GM21576 (cell line): ENCODE data around the gene TRERF1.
A peak's percentile ranks its signal among the peaks of the same experiment; 100 is the strongest.

Source experiments
- ATAC-seq: cut with Tn5 transposase; IDR thresholded peaks from one replicate; pipeline ENCODE4 v1.9.1; 2021; ENCODE audit warnings: mild to moderate bottlenecking, moderate library complexity; ENCODE audit not compliant: unreplicated experiment

TRERF1 gene

DNA sequence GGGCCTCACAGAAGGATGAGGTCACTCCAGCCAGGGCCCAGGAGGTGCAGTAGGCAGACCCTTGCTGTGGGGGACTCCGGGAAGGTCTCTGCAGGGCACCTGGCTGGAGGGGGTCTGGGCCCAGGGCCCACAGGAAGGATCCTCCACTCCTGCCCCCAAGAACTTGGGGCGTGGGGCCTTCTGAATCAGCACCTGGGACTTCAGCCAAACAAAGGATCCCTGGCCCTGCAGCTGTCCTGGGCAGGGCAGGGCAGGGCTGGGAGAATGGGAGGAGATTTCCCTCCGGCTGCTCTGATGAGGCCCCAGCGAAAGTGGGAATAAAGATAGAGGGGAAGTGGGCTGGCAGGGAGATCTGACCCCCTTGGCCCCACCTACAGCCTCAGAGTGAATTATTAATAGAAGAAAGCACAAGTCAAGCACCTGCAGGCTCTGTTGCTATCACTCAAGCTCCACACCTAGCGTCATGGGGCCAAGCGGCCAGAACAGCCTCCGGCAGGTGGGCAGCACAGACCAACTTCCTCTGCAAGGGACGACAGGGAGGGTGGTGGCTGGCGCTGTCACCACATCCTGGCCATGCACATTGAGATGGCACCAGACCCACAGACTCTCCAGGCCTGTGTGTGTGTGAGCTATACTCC, 172.5 kb downstream of the TRERF1 start:
- ATAC-seq: no peak

GRCh38 chr6:42278131-42278853, 173.4 kb downstream of the TRERF1 start:
- no peak for ATAC-seq

GRCh38 chr6:42276034-42276890, 175.5 kb downstream of the TRERF1 start:
- ATAC-seq: no peak

GRCh38 chr6:42275376-42276033, 176.2 kb downstream of the TRERF1 start:
- ATAC-seq: no peak

DNA sequence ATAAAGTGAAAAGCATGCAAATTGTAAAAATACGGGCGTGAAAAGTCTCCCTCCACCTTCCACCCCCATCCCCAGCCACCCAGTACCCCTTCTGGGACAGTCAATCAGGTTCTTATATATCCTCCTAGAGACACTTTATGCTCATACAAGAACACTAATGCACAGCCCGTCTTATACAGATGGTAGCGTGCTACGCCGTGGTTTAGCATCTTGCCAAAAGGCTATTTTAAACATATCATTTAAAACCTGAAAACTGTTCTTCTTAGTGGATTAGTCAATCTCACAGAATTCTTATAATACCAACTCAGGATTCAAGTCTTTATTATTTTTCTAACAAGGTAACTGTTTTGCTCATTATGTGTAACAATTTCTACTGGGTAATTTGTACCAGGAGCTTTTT, 176.8 kb downstream of the TRERF1 start:
- no peak for ATAC-seq

DNA sequence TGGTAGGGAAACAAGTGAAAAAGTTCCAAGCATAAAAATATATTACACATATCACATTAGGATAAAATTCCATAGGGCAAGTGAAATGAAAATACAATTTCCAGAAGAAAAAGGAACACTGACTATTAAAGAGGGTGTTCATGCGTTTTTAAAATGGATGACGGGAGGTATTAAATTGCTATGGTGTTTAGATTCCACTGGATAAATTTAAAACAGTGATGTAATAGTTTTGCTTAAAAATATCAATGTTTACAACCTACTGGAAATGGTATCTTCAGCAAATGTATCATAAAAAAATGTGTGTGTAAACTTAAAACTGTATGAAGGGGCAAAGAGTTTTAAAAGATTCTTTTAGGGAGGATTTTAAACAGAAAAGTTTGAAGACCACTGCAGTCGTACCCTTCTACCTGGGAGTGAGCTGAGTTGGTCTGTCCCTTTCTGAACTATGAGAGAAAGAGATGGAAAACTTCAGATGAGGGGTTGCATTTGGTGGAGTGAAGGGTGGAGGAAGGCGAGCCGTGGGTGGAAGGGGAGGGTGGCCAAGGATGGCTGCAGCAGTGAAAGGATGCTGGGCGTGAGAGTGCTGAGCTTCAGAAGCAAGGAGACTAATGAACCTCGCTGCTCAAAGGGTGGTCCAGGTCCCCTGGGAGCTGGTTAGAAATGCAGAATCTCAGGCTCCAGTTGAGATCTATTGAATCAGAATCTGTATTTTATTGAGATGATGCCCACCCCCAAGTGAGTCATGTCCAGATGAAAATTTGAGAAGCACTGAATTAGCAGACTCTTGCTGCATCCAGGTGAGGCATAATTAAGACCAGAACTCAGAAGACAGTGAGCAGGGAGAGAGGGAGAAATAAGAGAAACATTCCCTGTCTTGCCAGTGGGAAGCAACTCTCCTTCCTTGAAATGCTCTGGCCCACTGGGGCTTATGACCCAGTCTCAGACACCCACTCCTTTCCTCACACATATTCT, 179.6 kb downstream of the TRERF1 start:
- ATAC-seq: no peak

DNA sequence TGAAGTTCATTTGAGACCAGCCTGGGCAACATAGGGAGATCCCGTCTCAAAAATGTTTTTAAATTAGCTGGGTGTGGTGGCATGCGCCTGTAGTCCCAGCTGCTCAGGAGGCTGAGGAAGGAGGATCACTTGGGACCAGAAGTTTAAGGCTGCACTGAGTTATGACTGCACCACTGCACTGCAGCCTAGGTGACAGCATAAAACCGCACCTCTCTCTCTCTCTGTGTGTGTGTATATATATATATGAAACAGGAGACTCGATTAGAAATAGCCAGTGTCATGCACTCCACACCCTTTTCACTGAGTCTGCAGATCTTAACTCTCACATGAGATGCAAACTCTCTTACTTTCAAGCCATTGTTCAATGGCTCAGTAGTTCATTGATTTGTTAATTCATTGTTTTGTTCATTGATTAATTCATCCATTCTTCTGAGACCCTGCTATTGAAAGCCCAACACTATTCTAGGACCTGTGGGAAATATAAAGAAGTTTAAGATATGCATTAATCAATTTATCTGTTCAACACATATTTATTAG, 181.7 kb downstream of the TRERF1 start:
- ATAC-seq: peak; percentile 41

DNA sequence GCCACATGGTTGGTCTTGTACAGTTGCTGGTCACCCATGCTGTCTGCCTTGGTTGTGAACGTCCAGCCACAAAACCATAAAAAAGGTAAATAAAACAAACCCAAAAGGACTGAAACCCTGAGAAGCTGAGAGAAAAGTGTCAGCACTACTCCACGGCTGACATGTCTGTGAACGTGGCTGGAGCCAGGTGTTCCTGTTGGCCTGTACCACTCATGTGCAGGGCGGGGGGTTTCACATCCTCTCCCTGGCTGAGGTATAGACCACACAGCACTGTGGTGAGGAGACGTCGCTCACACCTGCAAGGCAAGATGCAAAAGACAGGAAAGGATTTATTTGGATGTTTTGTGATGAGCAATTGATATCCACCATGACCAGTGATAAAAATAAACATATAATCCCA, 182.2 kb downstream of the TRERF1 start:
- peak; percentile 92 for ATAC-seq

- no peak for ATAC-seq
Measured at GRCh38 chr6:42268835-42269204, 182.9 kb downstream of the TRERF1 start.

- ATAC-seq: no peak
Measured at GRCh38 chr6:42268016-42268834, 183.5 kb downstream of the TRERF1 start.

- no peak for ATAC-seq
Measured at GRCh38 chr6:42266538-42266937, 185.2 kb downstream of the TRERF1 start.

DNA sequence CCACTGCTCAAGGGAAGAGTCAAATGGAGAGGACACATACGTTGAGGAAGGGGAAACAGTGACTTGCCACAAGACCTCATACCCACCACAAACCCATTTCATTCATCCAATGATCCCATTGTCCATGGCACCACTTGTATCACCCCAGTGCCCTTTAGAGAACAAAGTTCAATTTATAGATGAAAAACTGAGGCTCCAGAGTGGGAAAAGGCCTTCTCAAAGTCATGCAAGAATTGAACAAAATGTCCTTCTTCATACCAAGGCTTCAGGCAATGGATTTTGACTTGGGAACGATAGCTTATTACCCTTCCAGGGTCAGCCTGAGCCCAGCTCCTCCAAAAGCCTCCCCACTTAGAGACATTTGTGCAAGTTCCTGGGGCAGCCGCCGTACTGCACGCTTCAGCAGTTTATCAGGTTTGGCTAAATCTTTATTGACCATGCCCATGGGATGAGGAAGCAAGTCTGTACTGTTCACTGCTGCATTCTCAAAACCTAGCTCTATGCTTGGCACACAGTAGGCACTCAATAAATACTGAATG, 186.8 kb downstream of the TRERF1 start:
- no peak for ATAC-seq

DNA sequence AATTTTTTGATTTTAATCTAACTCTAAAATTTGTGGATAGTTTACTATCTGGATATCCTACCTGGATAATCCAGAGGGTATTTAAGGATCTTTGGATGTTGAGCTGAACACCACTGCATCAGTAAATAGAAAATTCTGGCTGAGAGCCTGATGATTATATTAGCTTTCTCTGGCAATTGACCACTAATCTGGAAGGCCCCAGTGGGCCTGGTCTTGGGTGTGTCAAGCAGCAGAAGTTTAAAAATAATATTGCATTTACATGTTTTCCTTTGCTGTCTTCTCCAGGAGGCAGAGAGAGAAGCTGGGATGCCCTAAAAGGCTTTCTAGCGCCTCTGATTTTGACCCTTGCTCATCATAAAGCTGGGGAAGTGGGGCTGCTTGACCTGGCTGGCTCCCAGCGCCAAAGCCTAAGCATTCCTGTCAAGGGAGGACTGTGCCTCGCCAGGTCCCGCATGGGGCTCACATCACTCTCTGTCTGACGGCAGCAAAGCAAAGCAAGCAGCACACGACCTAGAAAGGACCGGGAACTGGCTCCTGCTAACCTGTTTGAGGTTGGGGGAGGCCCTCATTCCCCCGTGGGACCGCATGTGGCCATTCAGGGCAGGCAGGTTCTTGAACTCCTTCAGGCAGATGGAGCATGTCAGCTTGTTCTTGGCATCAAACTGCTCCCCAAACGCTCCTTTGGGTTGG, 187.4 kb downstream of the TRERF1 start:
- no peak for ATAC-seq

GRCh38 chr6:42263165-42263728, 188.5 kb downstream of the TRERF1 start:
- no peak for ATAC-seq

- ATAC-seq: no peak
Measured at GRCh38 chr6:42260972-42261371, 190.8 kb downstream of the TRERF1 start.

GRCh38 chr6:42260396-42260888, 191.3 kb downstream of the TRERF1 start:
- ATAC-seq: no peak

- ATAC-seq: no peak
Measured at GRCh38 chr6:42259841-42260395, 191.8 kb downstream of the TRERF1 start.
